ENCODE measurements around the gene PRKAR2B. TPM values are rescaled to one million over a fixed set of nuclear protein-coding genes. Genes with fewer than 3 reads are reported as not detected.
"Not testable (repeated sequence)": the region's sequence is repeated elsewhere in the genome, so short reads cannot be mapped to it uniquely, and the experiment has no call there.

Gene PRKAR2B
- total and polyA plus RNA-seq, 4 donors: 3.5 to 15.0 (median 5.8) TPM

DNA sequence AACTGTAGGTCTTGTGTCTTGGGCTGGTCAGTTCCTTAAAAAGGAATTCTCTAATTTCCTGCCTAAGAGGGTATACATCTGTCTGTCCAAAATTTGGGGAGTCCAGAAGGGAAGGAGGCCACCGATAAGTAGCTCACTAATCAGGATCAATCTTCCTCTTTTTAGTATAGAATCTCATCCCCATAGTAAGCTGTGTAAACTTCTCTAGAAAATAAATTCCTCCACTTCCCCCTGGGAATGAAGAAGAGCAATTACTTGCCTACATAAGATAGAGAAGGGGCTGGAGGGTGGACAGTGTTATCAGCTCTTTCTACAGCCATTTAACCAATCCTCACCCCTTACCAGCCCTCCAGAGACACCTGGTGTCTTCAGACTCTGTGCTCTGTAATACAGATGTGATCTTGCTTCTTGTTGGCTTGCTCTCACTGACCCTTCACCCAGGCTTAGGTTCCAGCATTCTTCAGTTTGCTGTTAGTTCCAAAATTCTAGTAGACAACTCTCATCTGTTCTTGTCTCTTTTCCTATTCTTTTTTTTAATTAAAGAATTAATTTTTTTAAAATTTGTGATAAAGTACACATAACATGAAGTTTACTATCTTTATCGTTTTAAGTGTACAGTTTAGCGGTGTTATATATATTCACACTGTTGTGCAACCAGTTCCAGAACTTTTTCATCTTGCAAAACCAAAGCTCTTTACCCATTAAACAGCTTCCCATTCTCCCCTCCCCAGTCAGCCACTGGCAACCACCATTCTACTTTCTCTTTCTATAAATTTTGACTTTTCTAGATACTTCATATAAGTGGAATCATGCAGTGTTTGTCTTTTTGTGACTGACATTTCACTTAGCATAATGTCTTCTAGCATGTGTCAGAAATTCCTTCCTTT is 6.5 kb upstream of the PRKAR2B start:
- peaks cover 0 to 1% (median 0%) of the 10 kb centered on the region in 5 donors for H3K4me1 ChIP-seq (ENCODE audit: control insufficient read depth in 5 of 5, insufficient read depth in 5 of 5, low read length in 5 of 5)
- no peaks in the 10 kb centered on the region for H3K27me3 ChIP-seq (ENCODE audit: control insufficient read depth in 3 of 3, insufficient read depth in 3 of 3, low read length in 2 of 3)
- DNase-seq (no peak), ATAC-seq (ENCODE audit: insufficient read depth, low FRiP score) (no peak)
- H3K9me3 ChIP-seq (ENCODE audit: control insufficient read depth in 4 of 4, insufficient read depth in 3 of 4, low read length in 3 of 4): peaks cover 0 to 5% (median 0%) of the 10 kb centered on the region in 4 donors
- H3K9ac ChIP-seq (ENCODE audit: insufficient read depth in 1 of 2, low read length in 2 of 2): no peak overlapping the region
- 38 to 58% methylated on average over 3 of the region's 3 CpGs for WGBS, 2 donors
- TF ChIP-seq, protein P1, sequence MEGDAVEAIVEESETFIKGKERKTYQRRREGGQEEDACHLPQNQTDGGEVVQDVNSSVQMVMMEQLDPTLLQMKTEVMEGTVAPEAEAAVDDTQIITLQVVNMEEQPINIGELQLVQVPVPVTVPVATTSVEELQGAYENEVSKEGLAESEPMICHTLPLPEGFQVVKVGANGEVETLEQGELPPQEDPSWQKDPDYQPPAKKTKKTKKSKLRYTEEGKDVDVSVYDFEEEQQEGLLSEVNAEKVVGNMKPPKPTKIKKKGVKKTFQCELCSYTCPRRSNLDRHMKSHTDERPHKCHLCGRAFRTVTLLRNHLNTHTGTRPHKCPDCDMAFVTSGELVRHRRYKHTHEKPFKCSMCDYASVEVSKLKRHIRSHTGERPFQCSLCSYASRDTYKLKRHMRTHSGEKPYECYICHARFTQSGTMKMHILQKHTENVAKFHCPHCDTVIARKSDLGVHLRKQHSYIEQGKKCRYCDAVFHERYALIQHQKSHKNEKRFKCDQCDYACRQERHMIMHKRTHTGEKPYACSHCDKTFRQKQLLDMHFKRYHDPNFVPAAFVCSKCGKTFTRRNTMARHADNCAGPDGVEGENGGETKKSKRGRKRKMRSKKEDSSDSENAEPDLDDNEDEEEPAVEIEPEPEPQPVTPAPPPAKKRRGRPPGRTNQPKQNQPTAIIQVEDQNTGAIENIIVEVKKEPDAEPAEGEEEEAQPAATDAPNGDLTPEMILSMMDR (IDR thresholded peaks at IDR 0.05; ENCODE audit: control extremely low read depth, extremely low read depth): no peak
- H3K27ac ChIP-seq (ENCODE audit: low read depth in 1 of 2, low read length in 1 of 2): no peak overlapping the region
- H3K36me3 ChIP-seq (ENCODE audit: control insufficient read depth in 4 of 4, insufficient read depth in 4 of 4, low read length in 4 of 4): peaks cover 0 to 1% (median 0%) of the 10 kb centered on the region in 4 donors
- H3K4me3 ChIP-seq: no peak overlapping the region

DNA sequence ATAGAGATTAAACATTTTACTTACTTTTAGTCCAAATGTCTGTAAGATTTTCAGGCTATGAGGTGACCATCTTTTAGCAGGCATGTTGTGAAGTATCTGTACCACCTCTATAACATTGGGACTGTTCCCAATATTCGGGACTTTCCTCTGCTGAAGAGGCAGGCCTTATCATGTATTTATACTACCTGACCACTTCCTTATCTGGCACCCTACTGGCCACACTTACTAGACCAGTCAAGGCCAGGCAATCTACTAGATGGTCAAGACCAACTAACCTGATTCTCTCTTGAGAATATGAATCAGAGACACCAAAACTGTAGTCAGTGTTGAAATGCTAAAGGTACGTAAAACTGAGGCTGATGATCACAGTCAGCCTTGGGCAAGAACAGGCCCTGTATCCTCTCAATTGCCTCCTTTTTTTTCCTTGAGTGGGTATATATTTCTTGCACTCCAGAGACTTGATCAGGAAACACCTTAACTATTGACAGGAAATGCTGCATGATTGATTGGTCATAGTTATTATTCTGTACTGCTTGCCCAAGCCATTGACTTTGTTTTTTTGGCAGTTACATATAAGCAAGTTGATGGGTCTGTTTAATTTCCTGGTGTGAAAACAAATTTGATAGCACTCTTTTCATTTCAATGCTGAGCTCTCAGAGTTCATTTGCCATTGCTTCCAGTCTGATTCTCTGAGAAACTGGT is 5.2 kb upstream of the PRKAR2B start:
- Histone ChIP-seq H3K9me3 (ENCODE audit: control insufficient read depth in 4 of 4, insufficient read depth in 3 of 4, low read length in 3 of 4) (peaks cover 0 to 5% (median 0%) of the 10 kb centered on the region in 4 donors), H3K4me3 (no peak overlapping the region), H3K27ac (ENCODE audit: low read depth in 1 of 2, low read length in 1 of 2) (no peak overlapping the region), H3K27me3 (ENCODE audit: control insufficient read depth in 3 of 3, insufficient read depth in 3 of 3, low read length in 2 of 3) (no peaks in the 10 kb centered on the region), H3K4me1 (ENCODE audit: control insufficient read depth in 5 of 5, insufficient read depth in 5 of 5, low read length in 5 of 5) (peaks cover 0 to 5% (median 0%) of the 10 kb centered on the region in 5 donors), H3K36me3 (ENCODE audit: control insufficient read depth in 4 of 4, insufficient read depth in 4 of 4, low read length in 4 of 4) (peaks cover 0 to 1% (median 0%) of the 10 kb centered on the region in 4 donors), H3K9ac (ENCODE audit: insufficient read depth in 1 of 2, low read length in 2 of 2) (no peak overlapping the region)
- 73 to 74% methylated on average over 2 of the region's 2 CpGs for WGBS, 2 donors
- TF ChIP-seq, protein P1 (IDR thresholded peaks at IDR 0.05; ENCODE audit: control extremely low read depth, extremely low read depth): no peak
- DNase-seq (no peak), ATAC-seq (ENCODE audit: insufficient read depth, low FRiP score) (no peak)

DNA sequence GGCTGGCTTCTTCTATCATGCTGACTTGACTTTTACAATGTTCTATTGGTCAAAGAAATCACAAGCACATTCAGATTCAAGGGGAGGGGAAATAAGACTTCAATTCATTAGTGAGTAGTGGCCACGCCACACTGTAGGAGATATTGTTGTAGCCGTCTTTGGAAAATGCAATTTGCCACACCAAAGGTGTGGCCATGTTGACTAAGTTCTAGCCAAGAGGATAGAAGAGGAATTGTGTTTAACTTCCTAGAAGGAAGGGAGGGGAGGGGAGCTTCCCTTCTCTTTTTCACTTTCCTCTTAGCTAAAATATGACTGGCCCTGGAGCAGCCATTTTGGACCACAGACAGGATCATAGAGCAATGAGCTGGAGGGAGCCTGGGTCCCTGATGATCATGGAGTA is 3.4 kb upstream of the PRKAR2B start:
- ATAC-seq (ENCODE audit: insufficient read depth, low FRiP score) (no peak), DNase-seq (no peak)
- no peak overlapping the region for H3K4me3 ChIP-seq
- no peak overlapping the region for H3K27ac ChIP-seq (ENCODE audit: low read depth in 1 of 2, low read length in 1 of 2)
- peaks cover 0 to 1% (median 0%) of the 10 kb centered on the region in 4 donors for H3K36me3 ChIP-seq (ENCODE audit: control insufficient read depth in 4 of 4, insufficient read depth in 4 of 4, low read length in 4 of 4)
- TF ChIP-seq, protein P1 (IDR thresholded peaks at IDR 0.05; ENCODE audit: control extremely low read depth, extremely low read depth): no peak
- no peak overlapping the region for H3K9ac ChIP-seq (ENCODE audit: insufficient read depth in 1 of 2, low read length in 2 of 2)
- H3K9me3 ChIP-seq (ENCODE audit: control insufficient read depth in 4 of 4, insufficient read depth in 3 of 4, low read length in 3 of 4): peaks cover 0 to 5% (median 0%) of the 10 kb centered on the region in 4 donors
- H3K27me3 ChIP-seq (ENCODE audit: control insufficient read depth in 3 of 3, insufficient read depth in 3 of 3, low read length in 2 of 3): no peaks in the 10 kb centered on the region
- 72 to 79% methylated on average over 2 of the region's 2 CpGs for WGBS, 2 donors
- H3K4me1 ChIP-seq (ENCODE audit: control insufficient read depth in 5 of 5, insufficient read depth in 5 of 5, low read length in 5 of 5): peaks cover 0 to 8% (median 3%) of the 10 kb centered on the region in 5 donors

DNA sequence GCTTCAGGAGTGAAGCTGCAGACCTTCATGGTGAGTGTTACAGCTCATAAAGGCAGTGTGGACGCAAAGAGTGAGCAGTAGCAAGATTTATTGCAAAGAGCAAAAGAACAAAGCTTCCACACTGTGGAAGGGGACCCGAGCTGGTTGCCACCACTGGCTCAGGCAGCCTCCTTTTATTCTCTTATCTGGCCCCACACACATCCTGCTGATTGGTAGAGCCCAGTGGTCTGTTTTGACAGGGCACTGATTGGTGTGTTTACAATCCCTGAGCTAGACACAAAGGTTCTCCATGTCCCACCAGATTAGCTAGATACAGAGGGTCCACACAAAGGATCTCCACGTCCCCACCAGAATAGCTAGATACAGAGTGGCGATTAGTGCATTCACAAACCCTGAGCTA is 2.7 kb upstream of the PRKAR2B start:
- ATAC-seq (ENCODE audit: insufficient read depth, low FRiP score); H3K9me3 ChIP-seq (ENCODE audit: control insufficient read depth in 4 of 4, insufficient read depth in 3 of 4, low read length in 3 of 4); H3K4me3 ChIP-seq; H3K9ac ChIP-seq (ENCODE audit: insufficient read depth in 1 of 2, low read length in 2 of 2); DNase-seq; H3K36me3 ChIP-seq (ENCODE audit: control insufficient read depth in 4 of 4, insufficient read depth in 4 of 4, low read length in 4 of 4); H3K27me3 ChIP-seq (ENCODE audit: control insufficient read depth in 3 of 3, insufficient read depth in 3 of 3, low read length in 2 of 3); H3K27ac ChIP-seq (ENCODE audit: low read depth in 1 of 2, low read length in 1 of 2): not testable (repeated sequence)
- WGBS, 2 donors: 55 to 72% methylated on average over 4 of the region's 4 CpGs
- peaks cover 0 to 11% (median 3%) of the 10 kb centered on the region in 5 donors for H3K4me1 ChIP-seq (ENCODE audit: control insufficient read depth in 5 of 5, insufficient read depth in 5 of 5, low read length in 5 of 5)

DNA sequence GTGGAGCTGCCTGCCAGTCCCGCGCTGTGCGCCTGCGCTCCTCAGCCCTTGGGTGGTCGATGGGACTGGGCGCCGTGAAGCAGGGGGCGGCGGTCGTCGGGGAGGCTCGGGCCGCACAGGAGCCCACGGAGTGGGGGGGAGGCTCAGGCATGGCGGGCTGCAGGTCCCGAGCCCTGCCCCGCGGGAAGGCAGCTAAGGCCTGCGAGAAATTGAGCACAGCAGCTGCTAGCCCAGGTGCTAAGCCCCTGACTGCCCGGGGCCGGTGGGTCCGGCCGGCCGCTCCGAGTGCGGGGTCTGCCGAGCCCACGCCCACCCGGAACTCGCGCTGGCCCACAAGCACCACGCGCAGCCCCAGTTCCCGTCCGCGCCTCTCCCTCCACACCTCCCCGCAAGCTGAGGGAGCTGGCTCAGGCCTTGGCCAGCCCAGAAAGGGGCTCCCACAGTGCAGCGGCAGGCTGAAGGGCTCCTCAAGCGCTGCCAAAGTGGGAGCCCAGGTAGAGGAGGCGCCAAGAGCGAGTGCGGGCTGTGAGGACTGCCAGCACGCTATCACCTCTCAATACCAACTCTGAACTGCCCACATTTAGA is 2.1 kb upstream of the PRKAR2B start:
- not testable (repeated sequence) for DNase-seq
- WGBS, 2 donors: 97 to 99% methylated on average over 43 of the region's 43 CpGs

More for the DNA sequence above, 2.1 kb upstream of the PRKAR2B start:
- not testable (repeated sequence) for H3K27ac ChIP-seq (ENCODE audit: low read depth in 1 of 2, low read length in 1 of 2); H3K27me3 ChIP-seq (ENCODE audit: control insufficient read depth in 3 of 3, insufficient read depth in 3 of 3, low read length in 2 of 3); H3K4me3 ChIP-seq; ATAC-seq (ENCODE audit: insufficient read depth, low FRiP score); H3K36me3 ChIP-seq (ENCODE audit: control insufficient read depth in 4 of 4, insufficient read depth in 4 of 4, low read length in 4 of 4); H3K9ac ChIP-seq (ENCODE audit: insufficient read depth in 1 of 2, low read length in 2 of 2); H3K9me3 ChIP-seq (ENCODE audit: control insufficient read depth in 4 of 4, insufficient read depth in 3 of 4, low read length in 3 of 4)
- H3K4me1 ChIP-seq (ENCODE audit: control insufficient read depth in 5 of 5, insufficient read depth in 5 of 5, low read length in 5 of 5): peaks cover 0 to 11% (median 3%) of the 10 kb centered on the region in 5 donors
